Measurements from ENCODE around the gene FAM20C.
"Not testable (repeated sequence)": the region's sequence is repeated elsewhere in the genome, so short reads cannot be mapped to it uniquely, and the experiment has no call there.

The FAM20C gene

DNA sequence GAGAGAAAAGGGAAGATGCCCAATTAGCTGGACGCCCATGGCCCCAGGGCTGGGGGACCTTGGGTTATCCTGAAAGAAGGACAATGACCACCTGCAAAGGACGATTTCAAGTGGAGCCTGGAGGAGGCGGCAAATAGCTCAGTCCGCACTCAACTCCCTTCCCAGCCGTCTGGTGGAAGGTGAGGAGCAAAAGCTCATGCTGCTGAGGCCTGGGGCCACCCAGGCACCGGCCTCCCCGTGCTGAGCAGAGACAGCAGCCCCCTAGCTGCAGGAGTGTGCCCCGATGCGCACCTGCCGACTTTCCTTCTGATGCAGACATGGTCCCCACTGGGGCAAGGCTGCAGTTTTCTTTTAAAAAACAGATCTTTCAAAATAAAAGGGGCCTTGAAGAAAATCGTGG, 7.9 kb downstream of the FAM20C start:
- no peak for DNase-seq
- in situ Hi-C loops (cut with MboI; ENCODE audit: low pct_unique_long_range_greater_than_20kb, low sequenced_read_pairs), result no loop called here

DNA sequence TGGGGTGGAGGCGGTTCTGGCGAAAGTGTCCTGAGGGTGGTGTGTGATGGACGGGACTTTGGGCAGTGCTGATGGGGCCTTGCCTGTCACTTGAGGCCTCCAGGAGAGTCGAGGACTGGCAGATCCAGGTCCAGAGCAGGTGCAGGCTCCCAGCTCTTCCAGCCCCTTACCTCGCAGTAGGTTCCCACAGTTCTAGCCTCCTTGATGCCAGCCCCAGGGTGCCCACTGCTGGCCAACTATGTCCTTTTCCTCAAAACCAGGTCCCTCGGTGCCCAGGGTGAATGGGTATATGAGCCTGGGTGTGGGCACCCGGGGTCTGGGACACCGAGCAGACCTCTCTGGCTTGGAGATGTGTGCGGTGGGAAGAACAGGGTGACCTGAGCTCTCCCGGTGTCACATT, 8.3 kb downstream of the FAM20C start:
- in situ Hi-C loops (cut with MboI; ENCODE audit: low pct_unique_long_range_greater_than_20kb, low sequenced_read_pairs), result no loop called here
- DNase-seq, result no peak

DNA sequence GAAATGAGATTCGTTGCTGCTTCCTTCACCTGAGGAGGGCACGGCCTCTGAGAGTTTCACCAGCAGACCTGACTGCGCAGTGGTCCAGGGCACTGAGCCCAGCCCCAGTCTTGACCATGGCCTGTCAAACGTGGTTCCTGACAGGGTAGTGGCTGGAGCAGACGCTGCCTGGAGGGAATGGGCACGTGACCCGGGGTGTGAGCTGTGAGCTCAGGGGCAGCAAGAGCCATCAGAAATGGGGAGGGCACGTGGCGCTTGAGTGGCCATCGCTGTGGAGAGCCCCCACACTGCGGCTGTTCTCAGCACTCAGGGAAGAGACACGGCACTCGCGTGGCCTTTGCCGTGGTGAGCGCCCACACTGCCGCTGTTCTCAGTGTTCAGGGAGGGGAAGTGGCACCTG, 12.0 kb downstream of the FAM20C start:
- no peak for DNase-seq
- in situ Hi-C loops (cut with MboI; ENCODE audit: low pct_unique_long_range_greater_than_20kb, low sequenced_read_pairs), result no loop called here

- in situ Hi-C loops (cut with MboI; ENCODE audit: low pct_unique_long_range_greater_than_20kb, low sequenced_read_pairs), result no loop called here
- no peak for DNase-seq
Observed at GRCh38 chr7:205115-206010, 13.0 kb downstream of the FAM20C start.

GRCh38 chr7:206351-206750, 14.0 kb downstream of the FAM20C start:
- DNase-seq; in situ Hi-C loops (cut with MboI; ENCODE audit: low pct_unique_long_range_greater_than_20kb, low sequenced_read_pairs): not testable (repeated sequence)

GRCh38 chr7:207418-208129, 15.2 kb downstream of the FAM20C start:
- in situ Hi-C loops (cut with MboI; ENCODE audit: low pct_unique_long_range_greater_than_20kb, low sequenced_read_pairs), result no loop called here
- no peak for DNase-seq

GRCh38 chr7:208130-208673, 15.8 kb downstream of the FAM20C start:
- DNase-seq, result no peak
- in situ Hi-C loops (cut with MboI; ENCODE audit: low pct_unique_long_range_greater_than_20kb, low sequenced_read_pairs), result no loop called here

- in situ Hi-C loops (cut with MboI; ENCODE audit: low pct_unique_long_range_greater_than_20kb, low sequenced_read_pairs), result no loop called here
Observed at GRCh38 chr7:208816-209215, 16.4 kb downstream of the FAM20C start.

GRCh38 chr7:209416-209815, 17.0 kb downstream of the FAM20C start:
- DNase-seq, result no peak
- in situ Hi-C loops (cut with MboI; ENCODE audit: low pct_unique_long_range_greater_than_20kb, low sequenced_read_pairs), result no loop called here

More at GRCh38 chr7:208816-209215, 16.4 kb downstream of the FAM20C start:
- DNase-seq, result no peak

- in situ Hi-C loops (cut with MboI; ENCODE audit: low pct_unique_long_range_greater_than_20kb, low sequenced_read_pairs), result no loop called here
Observed at GRCh38 chr7:209906-210305, 17.5 kb downstream of the FAM20C start.

DNA sequence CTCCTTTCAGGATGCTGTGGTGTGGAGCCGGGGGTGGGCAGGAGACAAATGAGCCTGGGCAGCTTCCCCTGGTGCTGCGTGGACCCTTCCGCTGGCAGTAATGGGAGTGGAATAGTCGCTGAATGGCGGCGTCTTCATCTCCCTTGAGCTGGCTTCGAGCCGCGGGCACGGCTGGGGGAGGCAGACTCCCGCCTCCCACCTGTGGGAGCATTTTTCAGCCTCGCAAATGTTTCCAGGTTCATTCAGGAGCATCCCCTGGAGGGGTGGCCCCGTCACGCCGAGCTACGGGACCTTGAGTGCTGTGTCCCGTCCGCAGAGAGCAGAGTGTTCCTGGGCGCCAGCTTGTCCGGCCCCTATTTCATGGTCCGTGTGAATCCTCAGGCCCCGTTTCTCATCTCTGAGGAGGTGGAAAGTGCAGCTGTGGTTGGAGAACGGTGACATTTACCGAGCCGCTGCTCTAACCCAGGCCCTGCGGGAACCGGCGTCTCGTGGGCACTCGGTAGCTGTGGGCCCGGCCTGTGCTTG, 18.1 kb downstream of the FAM20C start:
- in situ Hi-C loops (cut with MboI; ENCODE audit: low pct_unique_long_range_greater_than_20kb, low sequenced_read_pairs), result no loop called here
- DNase-seq, result no peak

More at GRCh38 chr7:209906-210305, 17.5 kb downstream of the FAM20C start:
- DNase-seq, result no peak

- DNase-seq, result no peak
- in situ Hi-C loops (cut with MboI; ENCODE audit: low pct_unique_long_range_greater_than_20kb, low sequenced_read_pairs), result no loop called here
Observed at GRCh38 chr7:211033-211714, 18.8 kb downstream of the FAM20C start.

DNA sequence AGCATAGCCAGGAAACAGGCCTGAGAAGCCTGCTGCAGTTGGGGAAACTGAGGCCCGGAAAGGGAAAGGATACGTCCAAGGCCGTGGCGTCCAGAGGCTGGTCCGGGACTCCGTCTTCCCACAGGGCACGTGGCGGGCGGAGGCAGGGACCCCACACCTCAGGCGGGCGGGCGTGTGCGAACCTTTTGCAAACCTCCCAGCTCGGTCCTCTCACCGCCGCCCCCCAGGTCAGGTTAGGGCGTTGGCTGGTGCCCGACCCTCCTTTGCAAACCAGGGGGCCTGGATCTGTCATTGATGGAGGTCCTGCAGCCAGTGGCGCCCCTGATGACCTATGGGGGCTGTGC, 19.3 kb downstream of the FAM20C start:
- no peak for DNase-seq
- in situ Hi-C loops (cut with MboI; ENCODE audit: low pct_unique_long_range_greater_than_20kb, low sequenced_read_pairs), result no loop called here

- in situ Hi-C loops (cut with MboI; ENCODE audit: low pct_unique_long_range_greater_than_20kb, low sequenced_read_pairs), result no loop called here
- no peak for DNase-seq
Observed at GRCh38 chr7:212754-213153, 20.4 kb downstream of the FAM20C start.

DNA sequence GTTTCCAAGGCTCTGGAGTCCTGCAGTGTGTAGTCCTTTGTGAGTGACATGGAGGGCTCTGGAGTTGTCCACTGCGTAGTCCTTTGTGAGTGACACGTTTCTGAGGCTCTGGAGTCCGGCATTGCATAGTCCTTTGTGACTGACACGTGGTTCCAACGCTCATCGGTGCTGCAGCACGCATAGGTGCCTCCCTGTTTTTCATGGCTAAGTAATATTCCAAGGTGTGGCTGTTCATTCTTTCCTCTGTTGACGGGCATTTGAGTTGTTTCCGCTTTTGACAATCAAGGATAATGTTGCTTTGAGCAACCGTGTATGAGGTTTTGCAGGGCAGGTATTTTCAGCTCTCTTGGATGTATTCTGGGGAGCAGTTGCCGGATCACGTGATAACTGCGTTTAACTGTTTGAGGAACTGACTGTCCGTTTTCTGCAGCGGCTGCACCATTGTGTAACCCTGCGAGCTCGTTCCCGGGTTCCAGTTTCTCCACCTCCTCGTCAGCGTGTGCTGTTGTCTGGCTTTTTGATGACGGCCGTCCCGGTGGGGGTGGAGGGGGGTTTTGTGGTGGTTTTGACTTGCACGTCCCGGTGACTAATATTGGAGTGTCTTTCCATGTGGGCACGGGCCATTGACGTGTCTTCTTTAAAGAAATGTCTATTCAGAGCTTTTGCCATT, 21.1 kb downstream of the FAM20C start:
- no peak for DNase-seq
- in situ Hi-C loops (cut with MboI; ENCODE audit: low pct_unique_long_range_greater_than_20kb, low sequenced_read_pairs), result no loop called here

DNA sequence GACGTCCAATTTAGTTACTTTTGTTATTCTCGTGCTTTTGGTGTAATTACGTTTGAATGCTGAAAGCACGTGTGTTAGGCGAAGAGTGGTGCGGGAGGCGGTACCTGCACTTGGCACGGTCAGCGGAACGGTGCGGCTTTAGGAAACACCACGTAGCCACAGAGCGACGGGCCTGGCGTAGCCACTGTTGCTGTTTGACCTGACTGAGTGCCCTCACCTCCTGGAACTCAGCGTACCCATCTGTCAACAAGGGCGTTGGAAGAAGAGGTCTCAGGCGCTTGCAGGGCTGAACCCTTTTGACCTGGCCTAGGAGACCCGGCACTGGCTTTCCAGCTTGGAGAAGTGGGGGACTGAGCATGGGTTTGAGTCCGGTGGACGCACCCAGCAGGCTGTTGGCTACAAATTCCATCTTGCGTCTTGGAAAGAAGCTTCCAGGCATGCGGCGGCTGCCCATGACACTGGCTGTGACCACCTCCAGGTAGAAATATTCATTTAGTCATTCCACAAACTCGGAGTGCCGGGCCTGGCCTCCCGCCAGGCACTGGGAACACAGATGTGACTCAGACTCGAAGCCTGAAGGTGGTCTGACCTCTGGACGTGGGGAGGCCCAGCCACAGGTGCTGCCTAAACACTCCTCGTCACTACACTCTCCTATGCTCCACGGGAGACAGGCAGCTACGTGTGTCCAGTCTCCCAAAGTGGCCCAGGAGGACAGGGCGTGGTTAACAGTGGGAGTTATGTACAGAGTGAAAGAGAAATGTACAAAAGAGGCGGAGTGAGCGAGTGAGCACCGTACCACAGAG, 22.2 kb downstream of the FAM20C start:
- in situ Hi-C loops (cut with MboI; ENCODE audit: low pct_unique_long_range_greater_than_20kb, low sequenced_read_pairs), result no loop called here
- no peak for DNase-seq

DNA sequence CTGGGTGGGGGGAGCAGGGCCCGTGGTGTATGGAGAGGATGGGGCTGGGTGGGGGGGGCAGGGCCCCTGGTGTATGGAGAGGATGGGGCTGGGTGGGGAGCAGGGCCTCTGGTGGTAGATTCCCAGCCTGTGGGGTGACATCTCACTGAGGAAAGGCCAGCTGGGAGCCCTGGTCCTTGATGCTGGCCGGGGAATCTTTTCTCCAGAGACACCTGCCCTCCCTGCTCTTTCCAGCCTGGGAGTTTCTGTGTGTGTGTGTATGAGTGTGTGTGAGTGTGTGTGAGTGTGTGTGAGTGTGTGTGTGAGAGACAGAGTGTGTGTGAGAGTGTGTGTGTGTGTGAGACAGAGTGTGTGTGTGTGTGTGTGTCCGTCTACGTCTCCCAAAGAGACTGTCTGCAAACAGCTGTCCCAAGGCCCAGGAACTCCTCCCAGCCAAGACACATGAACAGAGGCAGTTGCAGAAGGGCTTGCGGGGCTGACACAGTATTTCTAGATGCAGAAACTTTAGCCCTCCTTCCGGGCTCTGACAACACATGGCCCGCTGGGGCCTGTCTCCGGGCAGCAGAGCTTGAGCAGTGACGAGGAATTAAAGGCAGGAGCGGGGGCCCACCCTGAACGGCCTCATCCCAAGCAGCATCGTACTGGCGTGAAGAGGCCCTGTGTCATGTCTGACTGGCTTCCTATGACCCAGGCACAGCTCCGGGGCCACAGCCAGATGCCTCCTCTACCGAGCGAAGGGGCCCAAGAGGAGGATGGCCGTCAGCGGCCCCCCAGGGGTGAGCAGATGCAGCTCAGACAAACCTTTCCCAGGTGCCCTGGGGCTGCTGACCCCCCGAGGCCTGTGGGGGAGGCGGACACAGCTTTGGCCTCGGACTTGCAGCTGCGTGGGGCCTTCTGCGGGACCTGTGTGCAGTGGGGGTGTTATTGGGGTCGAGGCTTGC, 24.3 kb downstream of the FAM20C start:
- in situ Hi-C loops (cut with MboI; ENCODE audit: low pct_unique_long_range_greater_than_20kb, low sequenced_read_pairs), result no loop called here
- no peak for DNase-seq
